HepG2 (cell line): ENCODE results near the gene THY1. TPM values are rescaled to one million over a fixed set of nuclear protein-coding genes. Genes with fewer than 3 reads are reported as not detected.

ENCODE experiments used
- HDAC6 ChIP-seq: fragments of 200-600 bp; sonication (generic); IDR thresholded peaks from 2 replicates; pipeline ENCODE4 v1.7.0; 2017; ENCODE audit warnings: mild to moderate bottlenecking, antibody characterized with exemption, low read length, low read depth
- HNF4G ChIP-seq, 2 experiments: sonication (generic) in 1 of 2; formaldehyde crosslinking in 1 of 2; IDR thresholded peaks; 2 replicates each; pipeline versions ENCODE4 v1.4.0 to v1.6.1; 2011 to 2020; ENCODE audit warnings: borderline replicate concordance in 2 of 2, low read depth in 2 of 2, mild to moderate bottlenecking in 2 of 2, low read length in 1 of 2, missing genetic modification reagents in 1 of 2, moderate library complexity in 1 of 2
- HNRNPH1 ChIP-seq: fragments of 200-400 bp; formaldehyde crosslinking; optimal IDR thresholded peaks from 2 replicates; pipeline ENCODE3; 2017; ENCODE audit warnings: mild to moderate bottlenecking, low read depth, low read length
- MATR3 ChIP-seq: sonication (generic); formaldehyde crosslinking; IDR thresholded peaks from 2 replicates; pipeline ENCODE4 v1.4.0; 2020; ENCODE audit warnings: missing genetic modification reagents
- NR2F1 ChIP-seq, 2 experiments: fragments of 450-650 bp in 1 of 2; formaldehyde crosslinking in 1 of 2; IDR thresholded peaks; 2 replicates each; pipeline versions ENCODE4 v1.5.0 to v1.6.1; 2016 to 2020; ENCODE audit warnings: mild to moderate bottlenecking in 1 of 2, missing compliant biosample characterization in 1 of 2, missing genetic modification reagents in 1 of 2, moderate library complexity in 1 of 2
- PLRG1 ChIP-seq: fragments of 450-650 bp; conservative IDR thresholded peaks from 2 replicates; pipeline ENCODE4 v1.6.1; 2016
- POLR2A ChIP-seq, 2 experiments: IDR thresholded peaks; 2 replicates each; pipeline ENCODE4 v1.6.1; 2011; ENCODE audit warnings: low read depth in 2 of 2, low read length in 2 of 2, mild to moderate bottlenecking in 1 of 2, moderate library complexity in 1 of 2; ENCODE audit not compliant: insufficient read depth in 1 of 2
- RXRB ChIP-seq: IDR thresholded peaks from 2 replicates; pipeline ENCODE4 v1.6.1; 2016; ENCODE audit warnings: borderline replicate concordance, missing genetic modification reagents, missing compliant biosample characterization
- SOX6 ChIP-seq, 2 experiments: fragments of 450-650 bp in 1 of 2; sonication (generic) in 1 of 2; formaldehyde crosslinking in 1 of 2; IDR thresholded peaks; 2 replicates each; pipeline versions ENCODE4 v1.4.0 to v1.6.1; 2017 to 2020; ENCODE audit warnings: antibody characterized with exemption in 1 of 2, mild to moderate bottlenecking in 1 of 2, missing genetic modification reagents in 1 of 2
- SP5 ChIP-seq: IDR thresholded peaks from 2 replicates; pipeline ENCODE4 v1.6.1; 2016; ENCODE audit warnings: low read depth, borderline replicate concordance
- ZFX ChIP-seq: sonication (generic); formaldehyde crosslinking; IDR thresholded peaks from 2 replicates; pipeline ENCODE4 v1.4.0; 2020; ENCODE audit warnings: mild to moderate bottlenecking, low read depth, missing genetic modification reagents, moderate library complexity
- ZNF333 ChIP-seq: sonication (generic); formaldehyde crosslinking; IDR thresholded peaks from 2 replicates; pipeline ENCODE4 v1.4.0; 2020; ENCODE audit warnings: mild to moderate bottlenecking, missing genetic modification reagents, borderline replicate concordance
- ZNF569 ChIP-seq: sonication (generic); formaldehyde crosslinking; IDR thresholded peaks from 2 replicates; pipeline ENCODE4 v1.5.0; 2020; ENCODE audit warnings: mild to moderate bottlenecking, missing genetic modification reagents, moderate library complexity, borderline replicate concordance
- polyA plus RNA-seq, 8 experiments: library from polyadenylated mRNA; depleted of rRNA in 3 of 8; stranded (reverse) in 7 of 8; unstranded in 1 of 8; fragments of >200 nt; fragmentation: Illumina TruSeq in 4 of 8; extraction: Trizol in 4 of 8; gene quantifications; 2 replicates each; pipeline versions ENCODE4 v1.2.1 to v1.2.3, GENCODE V29; 2011 to 2016; ENCODE audit warnings: low read depth in 4 of 8, missing spikeins in 1 of 8, mixed read lengths in 1 of 8; ENCODE audit not compliant: insufficient read depth in 1 of 8
- total RNA-seq, 5 experiments: library from RNA; depleted of rRNA; stranded (reverse); fragments of >200 nt; fragmentation: Illumina TruSeq; extraction: Trizol; gene quantifications; 2 replicates each; pipeline ENCODE4 v1.2.3, GENCODE V29; 2016; ENCODE audit warnings: low read depth in 1 of 5
- TF ChIP-seq, protein P1 (sequence below): sonication (generic); formaldehyde crosslinking; IDR thresholded peaks from 2 replicates; pipeline ENCODE4 v1.4.0; 2020; ENCODE audit warnings: missing genetic modification reagents
- TF ChIP-seq, protein P2 (sequence below): sonication (generic); formaldehyde crosslinking; IDR thresholded peaks from 2 replicates; pipeline ENCODE4 v1.4.0; 2020; ENCODE audit warnings: missing genetic modification reagents, borderline replicate concordance
- TF ChIP-seq, protein P3 (sequence below): IDR thresholded peaks from 2 replicates; pipeline ENCODE4 v1.4.0; 2020; ENCODE audit warnings: mild to moderate bottlenecking, missing genetic modification reagents
- TF ChIP-seq, protein P4 (sequence below): sonication (generic); formaldehyde crosslinking; IDR thresholded peaks from 2 replicates; pipeline ENCODE4 v1.9.0; 2021; ENCODE audit warnings: missing genetic modification reagents, borderline replicate concordance
- TF ChIP-seq, protein P5 (sequence below): IDR thresholded peaks from 2 replicates; pipeline ENCODE4 v1.6.1; 2016
- TF ChIP-seq, protein P6 (sequence below): IDR thresholded peaks from 2 replicates; pipeline ENCODE4 v1.6.1; 2016; ENCODE audit warnings: low read depth

Gene THY1
- total and polyA plus RNA-seq, 2 of the 13 experiments (the other 11 are each of a cell fraction or from before 2014, with no cell fraction given) = not detected

DNA sequence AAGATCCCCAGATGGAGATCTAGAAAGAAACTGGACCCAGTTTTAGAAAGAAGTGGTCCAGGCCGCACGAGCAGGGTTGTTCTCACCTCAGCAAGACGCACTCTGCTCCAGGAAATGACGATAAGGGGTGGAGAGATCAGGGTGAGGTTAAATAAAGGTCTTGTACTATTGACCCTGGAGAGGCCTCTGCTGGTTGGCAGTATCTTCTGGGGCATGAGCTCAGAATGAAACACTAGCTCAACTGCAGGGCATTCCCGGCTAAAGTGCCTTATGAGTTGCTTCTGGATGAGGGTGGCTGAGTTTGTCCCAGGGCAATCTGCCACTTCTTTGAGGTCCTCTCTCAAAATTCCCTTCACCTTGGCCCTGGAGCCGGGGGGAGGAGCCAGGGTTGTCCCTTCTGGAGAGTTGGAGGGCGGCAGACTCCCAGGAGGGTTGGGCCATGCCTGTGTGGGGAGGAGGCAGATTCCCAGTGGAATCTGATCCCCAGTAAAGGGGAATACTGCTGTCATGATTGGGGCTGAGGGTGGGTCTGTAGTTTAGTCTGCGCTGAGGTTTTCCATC lies 52.4 kb downstream of the THY1 start (continued):
- no peak for TF ChIP-seq ZNF333 (CRISPR knock-in tag)
- no peak for TF ChIP-seq MATR3 (CRISPR knock-in tag)
- TF ChIP-seq, protein P1, sequence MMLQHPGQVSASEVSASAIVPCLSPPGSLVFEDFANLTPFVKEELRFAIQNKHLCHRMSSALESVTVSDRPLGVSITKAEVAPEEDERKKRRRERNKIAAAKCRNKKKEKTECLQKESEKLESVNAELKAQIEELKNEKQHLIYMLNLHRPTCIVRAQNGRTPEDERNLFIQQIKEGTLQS (CRISPR knock-in tag) = 0 out of 2 replicates have a peak, but pooled peaks have one; percentile 17
- TF ChIP-seq, protein P2, sequence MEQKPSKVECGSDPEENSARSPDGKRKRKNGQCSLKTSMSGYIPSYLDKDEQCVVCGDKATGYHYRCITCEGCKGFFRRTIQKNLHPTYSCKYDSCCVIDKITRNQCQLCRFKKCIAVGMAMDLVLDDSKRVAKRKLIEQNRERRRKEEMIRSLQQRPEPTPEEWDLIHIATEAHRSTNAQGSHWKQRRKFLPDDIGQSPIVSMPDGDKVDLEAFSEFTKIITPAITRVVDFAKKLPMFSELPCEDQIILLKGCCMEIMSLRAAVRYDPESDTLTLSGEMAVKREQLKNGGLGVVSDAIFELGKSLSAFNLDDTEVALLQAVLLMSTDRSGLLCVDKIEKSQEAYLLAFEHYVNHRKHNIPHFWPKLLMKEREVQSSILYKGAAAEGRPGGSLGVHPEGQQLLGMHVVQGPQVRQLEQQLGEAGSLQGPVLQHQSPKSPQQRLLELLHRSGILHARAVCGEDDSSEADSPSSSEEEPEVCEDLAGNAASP (CRISPR knock-in tag) = peak; percentile 66; the same call in 1 of the 2 replicates
- TF ChIP-seq ZFX (CRISPR knock-in tag) = peak; percentile 42; the same call in 1 of the 2 replicates
- TF ChIP-seq SP5 = peak; percentile 70
- TF ChIP-seq, protein P3, sequence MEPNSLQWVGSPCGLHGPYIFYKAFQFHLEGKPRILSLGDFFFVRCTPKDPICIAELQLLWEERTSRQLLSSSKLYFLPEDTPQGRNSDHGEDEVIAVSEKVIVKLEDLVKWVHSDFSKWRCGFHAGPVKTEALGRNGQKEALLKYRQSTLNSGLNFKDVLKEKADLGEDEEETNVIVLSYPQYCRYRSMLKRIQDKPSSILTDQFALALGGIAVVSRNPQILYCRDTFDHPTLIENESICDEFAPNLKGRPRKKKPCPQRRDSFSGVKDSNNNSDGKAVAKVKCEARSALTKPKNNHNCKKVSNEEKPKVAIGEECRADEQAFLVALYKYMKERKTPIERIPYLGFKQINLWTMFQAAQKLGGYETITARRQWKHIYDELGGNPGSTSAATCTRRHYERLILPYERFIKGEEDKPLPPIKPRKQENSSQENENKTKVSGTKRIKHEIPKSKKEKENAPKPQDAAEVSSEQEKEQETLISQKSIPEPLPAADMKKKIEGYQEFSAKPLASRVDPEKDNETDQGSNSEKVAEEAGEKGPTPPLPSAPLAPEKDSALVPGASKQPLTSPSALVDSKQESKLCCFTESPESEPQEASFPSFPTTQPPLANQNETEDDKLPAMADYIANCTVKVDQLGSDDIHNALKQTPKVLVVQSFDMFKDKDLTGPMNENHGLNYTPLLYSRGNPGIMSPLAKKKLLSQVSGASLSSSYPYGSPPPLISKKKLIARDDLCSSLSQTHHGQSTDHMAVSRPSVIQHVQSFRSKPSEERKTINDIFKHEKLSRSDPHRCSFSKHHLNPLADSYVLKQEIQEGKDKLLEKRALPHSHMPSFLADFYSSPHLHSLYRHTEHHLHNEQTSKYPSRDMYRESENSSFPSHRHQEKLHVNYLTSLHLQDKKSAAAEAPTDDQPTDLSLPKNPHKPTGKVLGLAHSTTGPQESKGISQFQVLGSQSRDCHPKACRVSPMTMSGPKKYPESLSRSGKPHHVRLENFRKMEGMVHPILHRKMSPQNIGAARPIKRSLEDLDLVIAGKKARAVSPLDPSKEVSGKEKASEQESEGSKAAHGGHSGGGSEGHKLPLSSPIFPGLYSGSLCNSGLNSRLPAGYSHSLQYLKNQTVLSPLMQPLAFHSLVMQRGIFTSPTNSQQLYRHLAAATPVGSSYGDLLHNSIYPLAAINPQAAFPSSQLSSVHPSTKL (CRISPR knock-in tag) = peak; percentile 65
- TF ChIP-seq, protein P4, sequence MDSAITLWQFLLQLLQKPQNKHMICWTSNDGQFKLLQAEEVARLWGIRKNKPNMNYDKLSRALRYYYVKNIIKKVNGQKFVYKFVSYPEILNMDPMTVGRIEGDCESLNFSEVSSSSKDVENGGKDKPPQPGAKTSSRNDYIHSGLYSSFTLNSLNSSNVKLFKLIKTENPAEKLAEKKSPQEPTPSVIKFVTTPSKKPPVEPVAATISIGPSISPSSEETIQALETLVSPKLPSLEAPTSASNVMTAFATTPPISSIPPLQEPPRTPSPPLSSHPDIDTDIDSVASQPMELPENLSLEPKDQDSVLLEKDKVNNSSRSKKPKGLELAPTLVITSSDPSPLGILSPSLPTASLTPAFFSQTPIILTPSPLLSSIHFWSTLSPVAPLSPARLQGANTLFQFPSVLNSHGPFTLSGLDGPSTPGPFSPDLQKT (CRISPR knock-in tag) = no peak
- TF ChIP-seq ZNF569 (CRISPR knock-in tag) = no peak
- TF ChIP-seq HDAC6 = no peak
- peak; percentile 79 for TF ChIP-seq RXRB (CRISPR knock-in tag)
- TF ChIP-seq HNF4G (IDR thresholded peaks at IDR 0.05; ENCODE audit: borderline replicate concordance, low read depth, low read length) = peak; percentile 44; the same call in 1 of the 2 replicates
- TF ChIP-seq HNF4G (CRISPR knock-in tag; IDR thresholded peaks at IDR 0.05; ENCODE audit: borderline replicate concordance, low read depth) = no peak
- no peak for TF ChIP-seq HNRNPH1
- peak; percentile 77 to 79 for TF ChIP-seq NR2F1 (CRISPR knock-in tag; IDR thresholded peaks at IDR 0.05)
- no peak for TF ChIP-seq SOX6 (IDR thresholded peaks at IDR 0.05)
- 0 out of 2 replicates have a peak, but pooled peaks have one; percentile 38 for TF ChIP-seq SOX6 (CRISPR knock-in tag; IDR thresholded peaks at IDR 0.05)
- TF ChIP-seq, protein P5, sequence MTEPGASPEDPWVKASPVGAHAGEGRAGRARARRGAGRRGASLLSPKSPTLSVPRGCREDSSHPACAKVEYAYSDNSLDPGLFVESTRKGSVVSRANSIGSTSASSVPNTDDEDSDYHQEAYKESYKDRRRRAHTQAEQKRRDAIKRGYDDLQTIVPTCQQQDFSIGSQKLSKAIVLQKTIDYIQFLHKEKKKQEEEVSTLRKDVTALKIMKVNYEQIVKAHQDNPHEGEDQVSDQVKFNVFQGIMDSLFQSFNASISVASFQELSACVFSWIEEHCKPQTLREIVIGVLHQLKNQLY = no peak
- TF ChIP-seq POLR2A (IDR thresholded peaks at IDR 0.05; ENCODE audit: insufficient read depth in 1 of 2, low read depth in 2 of 2, low read length in 2 of 2) = 0 out of 4 replicates have a peak, but pooled peaks of 1 of the 2 experiments have one; percentile 24
- TF ChIP-seq PLRG1 = no peak
- TF ChIP-seq, protein P6, sequence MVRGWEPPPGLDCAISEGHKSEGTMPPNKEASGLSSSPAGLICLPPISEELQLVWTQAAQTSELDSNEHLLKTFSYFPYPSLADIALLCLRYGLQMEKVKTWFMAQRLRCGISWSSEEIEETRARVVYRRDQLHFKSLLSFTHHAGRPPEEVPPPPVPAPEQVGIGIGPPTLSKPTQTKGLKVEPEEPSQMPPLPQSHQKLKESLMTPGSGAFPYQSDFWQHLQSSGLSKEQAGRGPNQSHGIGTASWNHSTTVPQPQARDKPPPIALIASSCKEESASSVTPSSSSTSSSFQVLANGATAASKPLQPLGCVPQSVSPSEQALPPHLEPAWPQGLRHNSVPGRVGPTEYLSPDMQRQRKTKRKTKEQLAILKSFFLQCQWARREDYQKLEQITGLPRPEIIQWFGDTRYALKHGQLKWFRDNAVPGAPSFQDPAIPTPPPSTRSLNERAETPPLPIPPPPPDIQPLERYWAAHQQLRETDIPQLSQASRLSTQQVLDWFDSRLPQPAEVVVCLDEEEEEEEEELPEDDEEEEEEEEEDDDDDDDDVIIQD (CRISPR knock-in tag) = no peak
